ENCODE results near the gene ZCCHC8.
"Not testable (repeated sequence)": the region's sequence is repeated elsewhere in the genome, so short reads cannot be mapped to it uniquely, and the experiment has no call there.

The ZCCHC8 gene

DNA sequence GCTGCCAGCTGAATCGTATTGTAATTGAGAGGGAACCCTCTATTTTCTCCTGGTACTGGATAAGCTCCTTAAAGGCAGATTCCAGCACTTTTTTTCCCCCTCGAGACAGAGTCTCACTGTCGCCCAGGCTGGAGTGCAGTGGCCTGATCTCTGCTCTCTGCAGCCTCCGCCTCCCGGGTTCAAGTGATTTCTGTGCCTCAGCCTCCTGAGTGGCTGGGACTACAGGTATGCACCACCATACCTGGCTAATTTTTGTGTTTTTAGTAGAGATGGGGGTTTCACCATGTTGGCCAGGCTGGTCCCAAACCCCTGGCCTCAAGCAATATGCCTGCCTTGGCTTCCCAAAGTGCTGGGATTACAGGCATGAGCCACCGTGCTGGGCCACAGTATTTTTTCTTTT is 30.9 kb downstream of the ZCCHC8 start:
- DNase-seq = not testable (repeated sequence)

DNA sequence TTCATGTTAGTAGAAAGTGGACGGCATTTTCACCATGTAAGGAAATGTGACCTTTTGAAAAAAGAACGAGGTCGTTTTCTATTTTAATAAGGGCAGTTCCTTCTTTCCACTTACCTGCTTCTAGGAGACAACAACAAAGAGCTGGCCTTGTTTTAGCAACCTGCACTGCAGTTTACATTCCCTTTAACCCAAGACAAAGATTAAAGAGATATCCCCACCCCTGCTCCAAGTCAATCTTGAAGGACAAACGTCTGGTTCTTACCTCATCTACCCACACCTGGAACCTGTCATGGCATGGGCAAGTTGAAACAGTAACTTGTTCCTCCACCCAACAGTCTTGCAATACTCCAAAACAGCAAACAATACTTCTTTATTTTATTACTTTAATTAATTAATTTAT is 32.7 kb downstream of the ZCCHC8 start:
- DNase-seq = no peak

DNA sequence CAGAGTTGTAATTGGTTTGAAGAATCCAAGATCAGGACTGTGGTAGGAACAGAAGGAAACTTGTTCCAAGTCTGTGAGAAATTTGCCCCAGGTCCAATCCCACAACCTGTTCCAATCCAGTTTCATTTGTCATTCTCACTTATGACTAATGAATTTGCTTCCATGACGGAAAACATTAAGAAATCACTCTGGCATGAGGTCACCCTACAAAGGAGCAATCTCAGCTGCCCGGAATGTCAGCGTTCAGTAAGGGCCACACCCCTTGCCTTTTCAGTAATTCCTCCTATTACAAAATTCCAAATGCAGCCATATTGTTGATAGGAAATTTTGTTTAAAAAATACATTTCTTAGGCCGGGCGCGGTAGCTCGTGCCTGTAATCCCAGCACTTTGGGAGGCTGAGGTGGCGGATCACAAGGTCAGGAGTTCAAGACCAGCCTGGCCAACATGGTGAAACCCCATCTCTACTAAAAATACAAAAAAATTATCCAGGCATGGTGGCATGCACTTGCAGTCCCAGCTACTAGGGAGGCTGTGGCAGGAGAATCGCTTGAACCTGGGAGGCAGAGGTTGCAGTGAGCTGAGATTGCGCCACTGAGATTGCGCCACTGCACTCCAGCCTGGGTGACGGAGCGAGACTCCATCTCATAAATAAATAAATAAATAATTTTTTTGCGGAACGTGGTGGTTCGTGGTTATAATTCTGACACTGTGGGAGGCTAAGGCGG is 36.3 kb downstream of the ZCCHC8 start:
- not testable (repeated sequence) for DNase-seq

DNA sequence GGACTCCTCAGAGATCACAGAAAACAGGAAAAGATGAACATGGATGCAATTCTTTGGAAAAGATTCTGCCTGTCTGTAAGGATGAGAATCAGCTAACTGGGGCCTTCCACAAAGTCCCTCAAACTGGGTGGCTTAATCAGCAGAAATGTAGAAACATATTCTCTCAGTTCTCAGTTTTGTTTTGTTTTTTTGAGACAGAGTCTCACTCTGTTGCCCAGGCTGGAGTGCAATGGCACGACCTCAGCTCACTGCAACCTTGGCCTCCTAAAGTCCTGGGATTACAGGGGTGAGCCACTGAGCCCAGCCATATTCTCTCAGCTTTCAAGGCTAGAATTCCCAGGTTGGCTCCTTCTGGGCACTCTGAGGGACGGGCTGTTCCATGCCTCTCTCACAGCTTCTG is 40.1 kb downstream of the ZCCHC8 start:
- DNase-seq = no peak

DNA sequence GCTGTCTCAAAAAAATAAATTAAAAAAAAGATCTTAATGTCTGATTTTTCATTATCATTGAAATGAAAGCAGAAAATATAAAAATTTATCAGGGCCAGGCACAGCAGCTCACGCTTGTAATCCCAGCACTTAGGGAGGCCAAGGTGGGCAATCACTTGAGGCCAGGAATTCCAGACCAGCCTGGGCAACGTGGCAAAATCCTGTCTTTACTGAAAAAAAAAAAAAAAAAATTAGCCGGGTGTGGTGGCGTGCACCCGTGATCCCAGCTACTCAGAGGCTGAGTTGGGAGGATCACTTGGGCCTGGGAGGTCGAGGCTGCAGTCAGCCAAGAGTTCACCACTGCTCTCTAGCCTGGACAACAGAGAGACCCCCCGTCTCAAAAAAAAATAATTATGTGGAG is 40.7 kb downstream of the ZCCHC8 start:
- no peak for DNase-seq

DNA sequence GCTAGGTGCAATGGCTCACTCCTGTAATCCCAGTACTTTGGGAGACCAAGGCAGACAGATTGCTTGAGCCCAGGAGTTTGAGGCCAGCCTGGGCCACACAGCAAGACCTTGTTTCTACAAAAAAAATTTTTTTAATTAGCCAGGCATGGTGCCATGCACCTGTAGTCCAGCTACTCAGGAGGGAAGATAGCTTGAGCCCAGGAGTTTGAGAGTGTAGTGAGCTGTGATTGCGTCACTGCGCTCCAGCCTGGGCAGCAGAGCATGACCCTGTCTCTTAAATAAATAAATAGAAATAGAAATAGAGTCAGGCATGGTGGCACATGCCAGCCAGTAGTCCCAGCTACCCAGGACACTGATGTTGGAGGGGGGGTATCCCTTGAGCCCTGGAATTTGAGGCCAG is 41.5 kb downstream of the ZCCHC8 start:
- DNase-seq = no peak

DNA sequence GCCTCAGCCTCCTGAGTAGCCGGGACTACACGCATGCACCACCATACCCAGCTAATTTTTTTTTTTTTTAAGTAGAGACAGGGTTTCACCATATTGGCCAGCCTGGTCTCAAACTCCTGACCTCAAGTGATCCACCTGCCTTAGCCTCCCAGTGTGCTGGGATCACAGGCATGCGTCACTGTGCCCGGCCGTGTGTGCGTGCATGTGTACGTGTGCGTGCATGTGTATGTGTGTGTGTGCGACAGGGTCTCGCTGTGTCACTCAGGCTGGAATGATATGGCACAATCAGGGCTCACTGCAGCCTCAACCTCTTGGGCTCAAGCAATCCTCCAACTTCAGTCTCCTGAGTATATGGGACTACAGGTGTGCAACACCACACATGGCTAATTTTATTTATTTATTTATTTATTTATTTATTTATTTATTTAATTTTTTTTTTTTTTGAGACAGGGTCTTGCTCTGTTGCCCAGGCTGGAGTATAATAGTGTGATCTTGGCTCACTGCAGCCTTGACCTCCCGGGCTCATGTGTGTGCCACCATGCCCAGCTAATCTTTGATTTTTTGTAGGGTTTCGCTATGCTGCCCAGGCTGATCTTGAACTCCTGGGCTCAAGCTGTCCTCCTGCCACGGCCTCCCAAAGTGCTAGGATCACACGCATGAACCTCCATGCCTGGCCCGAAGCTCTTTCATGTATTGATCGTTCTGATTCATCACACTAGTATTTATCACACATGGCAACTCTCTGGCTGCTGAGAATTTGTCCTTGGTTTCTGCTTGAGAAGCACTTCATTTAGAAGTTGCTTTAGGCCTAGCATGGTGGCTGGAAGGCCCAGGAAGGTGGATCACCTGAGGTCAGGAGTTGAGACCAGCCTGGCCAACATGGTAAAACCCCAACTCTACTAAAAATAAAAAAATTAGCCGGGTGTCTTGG is 42.4 kb downstream of the ZCCHC8 start:
- DNase-seq = no peak

DNA sequence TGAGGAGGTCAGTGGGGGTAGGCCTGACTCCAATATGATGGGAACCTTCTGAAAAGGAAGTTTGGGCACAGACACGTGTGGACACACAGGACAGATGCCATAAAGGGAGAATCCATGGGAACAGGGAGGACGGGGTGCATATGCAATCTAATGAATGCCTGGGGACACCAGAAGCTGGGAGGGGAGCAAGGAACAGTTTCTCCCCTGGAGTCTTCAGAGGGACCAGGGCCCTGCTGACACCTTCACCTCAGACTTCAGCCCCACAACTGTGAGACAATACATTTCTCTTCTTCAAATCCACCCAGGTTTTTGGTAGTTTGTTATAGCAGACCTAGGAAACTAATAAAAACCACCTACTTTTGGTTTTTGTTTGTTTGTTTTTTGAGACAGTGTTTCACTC is 43.1 kb downstream of the ZCCHC8 start:
- DNase-seq = no peak

DNA sequence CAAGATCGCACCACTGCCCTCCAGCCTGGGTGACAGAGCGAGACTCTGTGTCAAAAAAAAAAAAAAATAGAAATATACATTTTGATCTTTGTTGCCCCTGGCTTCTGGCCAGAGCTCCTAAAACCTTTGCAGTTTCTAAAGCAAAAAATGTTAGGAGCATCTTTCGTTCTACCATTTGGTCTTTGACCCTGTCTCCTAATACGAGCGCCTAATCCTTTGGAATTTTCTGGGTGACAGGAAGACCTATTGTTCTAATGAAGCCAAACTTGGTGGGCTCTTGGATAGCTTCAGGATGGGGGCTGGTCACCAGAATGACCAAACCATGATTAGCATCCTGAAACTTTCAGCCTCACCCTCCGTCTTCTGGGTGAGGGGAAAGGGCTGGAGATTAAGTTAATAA is 46.0 kb downstream of the ZCCHC8 start:
- DNase-seq = no peak

DNA sequence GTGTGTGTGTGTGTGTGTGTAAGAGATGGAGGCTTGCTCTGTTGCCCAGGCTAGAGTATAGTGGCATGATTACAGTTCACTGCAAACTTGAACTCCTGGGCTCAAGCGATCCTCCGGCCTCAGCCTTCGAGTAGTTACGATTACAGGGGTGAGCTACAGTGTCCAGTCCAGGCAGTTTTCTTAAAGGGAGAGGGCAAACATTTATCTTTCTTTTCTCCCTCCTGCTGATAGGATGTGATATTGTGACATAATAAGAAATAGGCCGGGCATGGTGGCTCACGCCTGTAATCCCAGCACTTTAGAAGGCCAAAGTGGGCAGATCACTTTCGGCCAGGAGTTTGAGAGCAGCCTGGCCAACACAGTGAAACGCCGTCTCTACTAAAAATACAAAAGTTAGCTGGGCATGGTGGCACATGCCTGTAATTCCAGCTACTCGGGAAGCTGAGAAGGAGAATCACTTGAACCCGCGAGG is 46.4 kb downstream of the ZCCHC8 start:
- no peak for DNase-seq

DNA sequence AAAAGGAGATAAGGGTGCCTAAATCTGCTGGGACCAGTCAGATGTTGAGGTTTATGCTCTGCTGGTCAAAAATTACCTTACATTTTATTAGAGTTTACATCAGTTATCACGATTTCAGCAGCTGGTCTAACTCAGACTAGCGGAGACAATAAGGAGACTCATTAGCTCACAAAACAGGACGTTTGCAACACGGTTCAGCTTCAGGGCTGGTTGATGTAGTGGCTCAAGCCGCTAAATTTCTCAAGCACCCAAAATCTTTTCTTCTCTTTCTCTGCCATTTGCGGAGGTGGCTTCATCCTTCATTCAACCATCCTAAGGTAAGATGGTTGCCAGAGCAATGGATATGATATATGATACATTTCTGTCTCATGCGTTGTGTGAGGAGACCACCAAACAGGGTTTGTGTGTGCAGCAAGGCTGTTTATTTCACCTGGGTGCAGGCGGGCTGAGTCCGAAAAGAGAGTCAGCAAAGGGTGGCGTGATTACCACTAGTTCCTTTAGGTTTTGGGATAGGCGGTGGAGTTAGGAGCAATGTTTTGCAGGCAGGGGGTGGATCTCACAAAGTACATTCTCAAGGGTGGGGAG is 47.9 kb downstream of the ZCCHC8 start:
- DNase-seq = no peak

DNA sequence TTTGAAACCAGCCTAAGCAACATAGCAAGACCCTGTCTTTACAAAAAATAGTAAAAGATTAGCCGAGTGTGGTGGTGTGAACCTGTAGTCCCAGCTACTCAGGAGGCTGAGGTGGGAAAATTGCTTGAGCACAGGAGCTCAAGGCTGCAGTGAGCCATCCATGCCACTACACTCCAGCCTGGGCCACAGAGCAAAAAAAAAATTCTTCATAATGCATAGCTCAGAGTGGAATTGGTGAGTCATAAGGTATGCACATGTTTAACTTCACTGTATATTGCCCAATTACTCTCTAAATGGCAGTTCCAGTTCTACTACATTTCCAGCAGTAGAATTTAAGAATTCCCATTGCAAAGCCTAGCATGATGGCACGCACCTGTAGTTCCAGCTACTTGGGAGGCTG is 51.4 kb downstream of the ZCCHC8 start:
- DNase-seq = peak; percentile 9 to 12

DNA sequence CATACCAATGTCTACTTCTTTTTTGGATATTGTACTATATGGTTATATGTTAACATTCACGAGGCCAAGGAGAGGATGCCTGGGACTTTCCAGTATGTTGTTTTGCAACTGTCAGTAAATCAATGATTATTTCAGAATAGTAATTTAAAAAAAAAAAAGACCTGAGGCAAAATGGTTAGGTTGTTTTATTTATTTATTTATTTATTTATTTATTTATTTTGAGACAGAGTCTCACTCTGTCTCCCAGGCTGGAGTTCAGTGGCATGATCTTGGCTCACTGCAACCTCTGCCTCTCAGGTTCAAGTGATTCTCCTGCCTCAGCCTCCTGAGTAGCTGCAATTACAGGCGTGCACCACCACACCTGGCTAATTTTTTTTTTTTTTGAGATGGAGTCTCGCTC is 52.9 kb downstream of the ZCCHC8 start:
- DNase-seq = not testable (repeated sequence)

DNA sequence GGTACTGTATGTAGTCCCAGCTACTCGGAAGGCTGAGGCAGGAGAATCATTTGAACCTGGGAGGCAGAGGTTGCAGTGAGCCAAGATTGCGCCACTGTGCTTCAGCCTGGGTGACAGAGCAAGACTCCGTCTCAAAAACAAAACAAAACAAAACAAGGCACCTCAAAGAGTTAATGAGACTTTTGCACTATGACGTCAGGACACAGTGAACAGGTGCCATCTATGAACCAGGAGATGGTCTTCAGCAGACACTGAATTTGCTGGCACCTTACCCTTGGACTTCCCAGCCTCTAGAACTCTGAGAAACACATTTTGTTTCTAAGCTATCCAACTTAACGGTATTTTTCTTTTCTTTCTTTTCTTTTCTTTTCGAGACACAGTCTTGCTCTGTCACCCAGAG is 54.3 kb downstream of the ZCCHC8 start:
- not testable (repeated sequence) for DNase-seq

DNA sequence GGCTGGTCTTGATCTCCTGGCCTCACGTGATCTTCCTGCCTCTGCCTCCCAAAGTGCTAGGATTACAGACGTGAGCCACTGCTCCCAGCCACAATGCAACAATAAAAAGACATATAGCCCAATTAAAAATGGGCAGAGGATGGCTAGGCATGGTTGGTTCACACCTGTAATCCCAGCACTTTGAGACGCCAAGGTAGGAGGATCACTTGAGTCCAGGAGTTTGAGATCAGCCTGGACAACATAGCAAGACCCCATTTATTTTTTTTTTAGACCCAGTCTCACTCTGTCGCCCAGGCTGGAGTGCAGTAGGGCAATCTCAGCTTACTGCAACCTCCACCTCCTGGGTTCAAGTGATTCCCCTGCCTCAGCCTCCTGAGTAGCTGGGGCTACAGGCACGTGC is 56.7 kb downstream of the ZCCHC8 start:
- DNase-seq = not testable (repeated sequence)

DNA sequence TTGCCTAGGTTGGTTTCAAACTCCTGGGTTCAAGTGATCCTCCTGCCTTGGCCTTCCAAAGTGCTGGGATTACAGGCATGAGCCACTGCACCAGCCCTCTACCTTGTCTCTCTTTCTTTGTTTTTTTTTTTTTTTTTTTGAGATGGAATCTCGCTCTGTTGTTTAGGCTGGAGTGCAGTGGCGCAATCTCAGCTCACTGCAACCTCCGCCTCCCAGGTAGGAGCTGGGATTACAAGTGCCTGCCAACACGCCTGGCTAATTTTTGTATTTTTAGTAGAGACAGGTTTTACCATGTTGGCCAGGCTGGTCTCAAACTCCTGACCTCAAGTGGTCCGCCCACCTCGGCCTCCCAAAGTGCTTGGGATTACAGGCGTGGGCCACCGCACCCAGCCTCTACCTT is 61.9 kb downstream of the ZCCHC8 start:
- not testable (repeated sequence) for DNase-seq

DNA sequence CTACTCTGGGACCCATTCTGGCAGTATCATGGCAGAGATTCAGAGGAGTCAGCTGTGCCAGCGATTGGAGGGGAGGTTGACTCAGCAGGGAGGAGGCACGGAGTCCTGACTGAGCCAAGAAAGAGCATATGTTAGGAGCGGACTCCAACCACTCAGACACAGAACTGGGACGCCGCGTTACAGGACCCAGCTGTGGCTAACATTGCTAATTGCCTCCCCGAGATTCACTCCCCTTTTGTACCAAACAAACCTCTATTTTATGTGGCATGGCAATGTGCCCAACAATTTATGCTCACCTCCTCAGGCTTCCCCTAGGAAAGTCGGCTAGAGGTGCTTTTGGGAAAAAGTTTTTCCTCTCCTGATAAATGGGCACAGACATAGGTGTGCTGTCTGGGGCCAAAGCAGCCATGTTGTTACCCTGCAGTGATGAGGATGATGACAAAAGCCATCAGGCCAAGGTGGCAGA is 63.0 kb downstream of the ZCCHC8 start:
- no peak for DNase-seq

DNA sequence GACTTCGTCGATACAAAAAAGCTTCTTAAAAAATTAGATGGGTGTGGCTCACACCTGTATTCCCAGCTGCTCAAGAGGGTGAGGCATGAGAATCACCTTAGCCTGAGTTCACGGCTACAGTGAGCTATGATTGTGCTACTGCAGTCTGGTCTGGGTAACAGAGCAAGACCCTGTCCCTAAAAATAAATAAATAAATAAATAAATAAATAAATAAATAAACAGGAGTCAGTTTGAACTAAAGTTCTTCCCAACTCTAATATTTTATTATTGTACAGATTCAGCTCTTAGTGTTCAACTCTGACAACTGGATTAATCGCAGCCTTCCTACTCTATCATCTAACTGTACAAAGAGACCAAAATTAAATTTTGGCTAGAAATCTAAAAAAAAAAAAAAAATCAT is 65.5 kb downstream of the ZCCHC8 start:
- DNase-seq = no peak

DNA sequence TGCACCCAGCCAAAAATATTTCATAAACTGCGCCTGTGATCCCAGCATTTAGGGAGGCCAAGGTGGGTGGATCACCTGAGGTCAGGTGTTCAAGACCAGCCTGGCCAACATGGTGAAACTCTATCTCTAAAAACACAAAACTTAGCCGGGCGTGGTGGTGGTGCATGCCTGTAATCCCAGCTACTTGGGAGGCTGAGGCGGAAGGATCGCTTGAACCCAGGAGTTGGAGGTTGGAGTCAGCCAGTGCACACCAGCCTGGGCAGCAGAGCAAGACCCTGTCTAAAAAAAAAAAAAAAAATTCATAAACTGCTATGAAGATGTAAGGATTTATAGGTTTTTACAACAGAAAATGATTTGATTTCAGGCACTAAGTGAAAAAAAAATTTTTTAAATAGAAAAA is 71.7 kb downstream of the ZCCHC8 start:
- DNase-seq = not testable (repeated sequence)

DNA sequence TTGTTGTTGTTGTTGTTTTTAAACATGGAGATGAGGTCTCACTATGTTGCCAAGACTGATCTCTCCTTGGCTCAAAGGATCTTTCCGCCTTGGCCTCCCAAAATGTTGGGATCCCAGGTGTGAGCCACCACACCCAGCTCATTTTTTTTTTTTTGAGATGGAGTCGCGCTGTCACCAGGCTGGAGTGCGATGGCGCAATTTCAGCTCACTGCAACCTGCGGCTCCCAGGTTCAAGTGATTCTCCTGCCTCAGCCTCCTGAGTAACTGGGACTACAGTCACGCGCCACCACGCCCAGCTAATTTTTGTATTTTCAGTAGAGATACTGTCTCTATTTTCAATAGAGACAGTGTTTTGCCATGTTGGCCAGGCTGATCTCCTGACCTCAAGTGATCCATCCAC is 73.3 kb downstream of the ZCCHC8 start:
- no peak for DNase-seq

DNA sequence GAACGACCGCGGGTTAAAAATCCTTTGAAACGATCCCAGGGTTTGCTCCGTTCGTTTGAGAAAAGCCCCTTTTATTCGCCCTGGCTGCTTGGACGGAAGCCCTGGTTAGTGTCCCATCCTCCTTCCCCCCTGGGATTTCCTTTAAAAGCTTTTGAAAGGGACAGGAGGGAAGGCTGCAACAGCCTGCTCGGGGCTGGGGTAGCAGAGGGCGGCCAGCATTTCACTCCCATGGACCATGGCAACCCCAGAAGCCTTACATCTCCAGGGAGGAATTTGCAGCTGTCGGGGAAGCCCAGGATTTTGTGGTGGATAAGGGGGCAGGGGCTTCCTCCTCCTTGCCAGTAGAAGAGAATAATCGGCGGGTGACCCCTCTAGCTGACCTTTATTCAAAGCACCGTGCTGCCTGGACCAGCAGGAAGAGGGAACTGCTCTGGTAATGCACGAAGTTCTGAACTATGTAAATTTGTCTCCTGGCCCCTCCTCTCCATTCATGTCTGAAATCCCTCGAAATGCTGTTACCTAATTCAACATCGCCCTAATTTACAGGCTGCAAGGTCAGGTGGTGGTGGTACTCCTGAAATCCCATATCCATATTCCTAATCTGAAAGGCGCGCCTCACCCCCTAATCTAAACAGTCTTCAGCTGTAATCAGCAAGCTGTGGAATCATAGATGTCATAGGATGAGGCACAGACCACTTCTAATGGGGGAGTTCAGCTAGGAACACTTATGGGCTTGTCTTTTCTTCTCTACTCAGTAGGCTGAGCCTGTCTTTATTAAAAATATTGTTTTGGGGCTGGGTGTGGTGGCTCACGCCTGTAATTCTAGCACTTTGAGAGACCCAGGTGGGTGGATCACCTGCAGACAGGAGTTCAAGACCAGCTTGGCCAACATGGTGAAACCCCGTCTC is 77.2 kb downstream of the ZCCHC8 start:
- DNase-seq = peak; percentile 13 to 20

DNA sequence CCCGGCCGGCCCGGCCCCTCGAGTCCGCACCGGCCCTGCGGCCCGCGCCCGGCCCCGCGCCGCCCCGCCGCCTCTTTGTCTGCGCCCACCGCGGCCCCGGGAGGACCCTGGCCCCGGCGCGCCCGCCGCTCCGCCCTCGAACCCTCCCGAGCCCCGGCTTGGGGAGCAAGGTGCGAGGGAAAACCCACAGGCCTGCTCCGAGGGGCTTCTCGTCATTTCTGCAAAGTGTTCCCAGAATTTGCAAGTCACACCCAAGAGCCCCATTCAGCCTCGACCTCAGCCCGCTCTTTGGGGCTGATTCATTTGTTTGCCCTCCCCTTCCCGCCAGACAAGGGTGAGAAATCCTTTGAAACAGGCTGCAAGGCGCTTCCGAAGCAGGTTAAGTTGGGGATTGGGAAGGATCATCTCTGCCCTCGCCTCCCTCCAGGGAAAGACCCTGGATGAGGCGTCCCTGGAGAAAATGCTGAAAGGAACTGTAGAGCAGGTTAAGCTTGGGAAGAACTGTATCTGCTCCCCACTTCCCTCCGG is 77.9 kb downstream of the ZCCHC8 start:
- peak; percentile 57 to 65 for DNase-seq

Data from activated CD4-positive, alpha-beta T cell treated with anti-CD3 and anti-CD28 coated beads, Interleukin-2, amount 50 U/mL, for 48 hours (primary cell).